GF-D8 (cell line): Measurements from ENCODE around the gene GAD1.

Source experiments
- DNase-seq: peaks from one replicate; lab custom pipeline; 2025; lab: John Stamatoyannopoulos, UW

The GAD1 gene

DNA sequence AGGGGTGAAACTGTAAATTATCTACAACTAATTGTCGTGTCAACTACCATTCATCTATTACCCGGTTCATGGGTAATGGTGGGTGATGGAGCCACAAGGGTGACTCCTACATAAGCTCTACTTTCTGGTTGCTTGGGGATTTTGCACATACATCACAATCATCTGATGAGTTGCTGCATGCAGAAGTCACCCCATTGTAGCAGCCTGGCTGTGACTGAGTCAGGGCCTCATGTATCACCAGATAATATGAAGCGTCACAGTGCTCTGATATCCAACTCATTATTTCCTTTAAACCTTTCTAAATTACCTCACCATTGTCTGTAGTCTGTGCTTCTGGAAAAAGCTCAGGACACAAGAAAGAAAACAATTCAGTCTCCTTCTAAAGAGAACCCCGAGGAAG lies 79.9 kb downstream of the GAD1 start:
- DNase-seq, result no peak

DNA sequence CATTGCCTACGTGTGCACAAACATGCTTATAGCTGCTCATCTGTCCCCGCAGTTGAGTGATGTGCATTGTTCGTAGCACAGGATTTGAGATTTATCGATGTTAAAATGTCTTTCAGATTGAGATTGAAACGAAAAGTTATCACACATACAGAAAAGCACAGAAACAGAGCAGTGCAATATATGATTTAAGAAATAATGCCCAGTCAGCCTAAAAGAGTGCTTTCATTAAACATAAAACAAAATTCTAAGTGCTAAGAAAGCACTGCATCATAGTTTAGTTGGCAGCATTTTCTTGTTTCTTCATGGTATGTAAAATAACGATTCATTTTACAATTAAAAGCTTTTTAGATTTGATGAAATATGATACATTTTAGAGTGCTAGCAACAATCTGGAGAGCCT lies 80.4 kb downstream of the GAD1 start:
- DNase-seq, result no peak

DNA sequence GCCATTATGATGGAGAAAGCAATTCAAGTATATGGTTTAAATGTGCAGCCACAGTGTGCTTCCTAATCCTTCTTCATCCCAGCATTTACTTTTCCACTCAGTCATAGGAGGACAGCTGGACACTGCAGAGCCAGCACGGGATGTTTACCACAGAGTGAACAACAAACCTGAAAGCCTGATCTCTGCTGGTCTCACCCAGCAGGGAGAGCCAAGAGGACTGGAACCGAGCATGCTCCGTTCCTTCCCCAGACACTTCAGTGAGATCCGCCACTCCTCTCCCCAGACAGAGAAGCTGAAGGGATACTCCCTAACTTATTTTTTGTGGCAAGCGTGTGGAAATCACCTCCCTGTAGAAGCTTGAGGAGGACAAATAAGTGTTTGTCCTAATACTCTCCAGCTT lies 89.2 kb downstream of the GAD1 start:
- no peak for DNase-seq
